ENCODE measurements around the gene SOAT1.

Gene SOAT1

DNA sequence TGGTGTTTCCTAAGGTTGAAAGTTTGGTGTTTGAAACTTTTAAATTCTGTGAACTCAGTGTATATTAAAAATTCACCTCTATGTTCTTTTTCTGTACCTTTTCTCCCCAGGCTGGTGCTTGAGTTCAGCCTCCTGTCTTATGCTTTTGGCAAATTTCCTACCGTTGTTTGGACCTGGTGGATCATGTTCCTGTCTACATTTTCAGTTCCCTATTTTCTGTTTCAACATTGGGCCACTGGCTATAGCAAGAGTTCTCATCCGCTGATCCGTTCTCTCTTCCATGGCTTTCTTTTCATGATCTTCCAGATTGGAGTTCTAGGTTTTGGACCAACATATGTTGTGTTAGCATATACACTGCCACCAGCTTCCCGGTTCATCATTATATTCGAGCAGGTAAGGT lies 47.3 kb downstream of the SOAT1 start:
- Histone ChIP-seq H3K4ac (ENCODE audit: low read length) (no peak overlapping the region), H2BK5ac (ENCODE audit: low read length) (no peak overlapping the region), H3K4me2 (ENCODE audit: insufficient read depth, low read length, poor library complexity, severe bottlenecking) (no peak overlapping the region)

DNA sequence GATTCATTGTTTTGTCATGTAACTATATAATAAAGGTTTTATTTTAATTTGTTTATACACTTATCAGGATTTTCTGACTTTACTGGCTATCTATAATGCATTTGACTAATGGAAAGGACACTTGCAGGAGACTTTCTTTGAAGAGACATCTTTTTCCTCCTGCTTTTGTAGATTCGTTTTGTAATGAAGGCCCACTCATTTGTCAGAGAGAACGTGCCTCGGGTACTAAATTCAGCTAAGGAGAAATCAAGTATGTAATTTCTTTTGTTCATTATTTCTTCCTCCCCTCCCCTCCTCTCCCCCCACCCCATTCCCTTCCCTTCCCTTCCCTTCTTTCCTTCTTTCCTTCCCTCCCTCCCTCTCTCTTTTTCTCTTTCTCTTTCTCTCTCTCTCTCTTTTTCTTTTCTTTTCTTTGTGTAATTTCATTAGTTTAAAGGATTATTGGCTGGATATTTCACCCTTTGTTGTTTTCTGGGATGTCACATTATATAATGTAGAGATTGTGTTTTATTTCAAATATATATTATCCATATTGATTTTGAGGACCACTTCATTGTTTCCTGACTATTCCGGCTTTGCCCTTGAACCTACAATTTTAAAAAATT lies 48.4 kb downstream of the SOAT1 start:
- WGBS, 2 donors (ENCODE audit: extremely low coverage in 2 of 2, insufficient read length in 2 of 2, insufficient replicate concordance in 1 of 2), result no CpG with 5 or more reads among the region's 4 CpGs
- no peak overlapping the region for H3K4me2 ChIP-seq (ENCODE audit: insufficient read depth, low read length, poor library complexity, severe bottlenecking)
- H2AK5ac ChIP-seq (ENCODE audit: low read depth, low read length), result no peak overlapping the region
- H3K18ac ChIP-seq (ENCODE audit: low read length), result no peak overlapping the region
- no peak overlapping the region for H2BK5ac ChIP-seq (ENCODE audit: low read length)
- no peaks in the 10 kb centered on the region for H3K4me1 ChIP-seq (ENCODE audit: control insufficient read depth in 2 of 2, insufficient read depth in 1 of 2, low read depth in 1 of 2, low read length in 2 of 2)
- no peak overlapping the region for H3K27ac ChIP-seq (replicated peaks; ENCODE audit: low read length)
- peaks cover 3 to 77% of the 10 kb centered on the region in 2 donors for H3K36me3 ChIP-seq (replicated peaks in 1 of 2; ENCODE audit: control insufficient read depth in 2 of 2, insufficient read depth in 2 of 2, low read length in 2 of 2)
- no peak overlapping the region for H2BK120ac ChIP-seq (ENCODE audit: low read depth, low read length)
- no peak overlapping the region for H3K23ac ChIP-seq (ENCODE audit: low read depth, low read length, poor library complexity)
- no peaks in the 10 kb centered on the region for H3K9me3 ChIP-seq (replicated peaks in 1 of 2; ENCODE audit: control insufficient read depth in 2 of 2, insufficient read depth in 1 of 2, low read depth in 1 of 2, low read length in 2 of 2)
- no peak overlapping the region for H3K4me3 ChIP-seq (ENCODE audit: low read length in 2 of 2)
- no peak overlapping the region for H3K14ac ChIP-seq (ENCODE audit: low read length)
- H2BK15ac ChIP-seq (ENCODE audit: low read length), result no peak overlapping the region
- H4K91ac ChIP-seq (ENCODE audit: low read depth, low read length, poor library complexity), result no peak overlapping the region
- no peaks in the 10 kb centered on the region for H3K79me1 ChIP-seq (ENCODE audit: low read depth, low read length)
- H3K27me3 ChIP-seq (ENCODE audit: control insufficient read depth in 3 of 3, insufficient read depth in 3 of 3, low read depth in 1 of 3, low read length in 3 of 3), result no peaks in the 10 kb centered on the region
- H4K8ac ChIP-seq (ENCODE audit: low read depth, low read length), result no peak overlapping the region
- DNase-seq (ENCODE audit: low spot score), result no peak
- no peak overlapping the region for H2AFZ ChIP-seq (ENCODE audit: low read length)
- no peak overlapping the region for H3K9ac ChIP-seq (ENCODE audit: low read depth, low read length, poor library complexity)
- H2BK12ac ChIP-seq (ENCODE audit: low read length), result no peak overlapping the region
- no peak overlapping the region for H3K4ac ChIP-seq (ENCODE audit: low read length)

More for the DNA sequence above, 47.3 kb downstream of the SOAT1 start:
- H3K4me1 ChIP-seq (ENCODE audit: control insufficient read depth in 2 of 2, insufficient read depth in 1 of 2, low read depth in 1 of 2, low read length in 2 of 2), result no peaks in the 10 kb centered on the region
- no CpG with 5 or more reads among the region's 5 CpGs for WGBS, 2 donors (ENCODE audit: extremely low coverage in 2 of 2, insufficient read length in 2 of 2, insufficient replicate concordance in 1 of 2)
- H2BK12ac ChIP-seq (ENCODE audit: low read length), result no peak overlapping the region
- H3K9ac ChIP-seq (ENCODE audit: low read depth, low read length, poor library complexity), result no peak overlapping the region
- no peak overlapping the region for H2AFZ ChIP-seq (ENCODE audit: low read length)
- no peak overlapping the region for H3K23ac ChIP-seq (ENCODE audit: low read depth, low read length, poor library complexity)
- no peak overlapping the region for H3K18ac ChIP-seq (ENCODE audit: low read length)
- H3K36me3 ChIP-seq (replicated peaks in 1 of 2; ENCODE audit: control insufficient read depth in 2 of 2, insufficient read depth in 2 of 2, low read length in 2 of 2), result peaks cover 3 to 71% of the 10 kb centered on the region in 2 donors
- no peak overlapping the region for H3K27ac ChIP-seq (replicated peaks; ENCODE audit: low read length)
- H2BK120ac ChIP-seq (ENCODE audit: low read depth, low read length), result no peak overlapping the region
- DNase-seq (ENCODE audit: low spot score), result no peak
- H3K27me3 ChIP-seq (ENCODE audit: control insufficient read depth in 3 of 3, insufficient read depth in 3 of 3, low read depth in 1 of 3, low read length in 3 of 3), result no peaks in the 10 kb centered on the region
- H4K8ac ChIP-seq (ENCODE audit: low read depth, low read length), result no peak overlapping the region
- H2AK5ac ChIP-seq (ENCODE audit: low read depth, low read length), result no peak overlapping the region
- no peak overlapping the region for H2BK15ac ChIP-seq (ENCODE audit: low read length)
- no peaks in the 10 kb centered on the region for H3K79me1 ChIP-seq (ENCODE audit: low read depth, low read length)
- H3K9me3 ChIP-seq (replicated peaks in 1 of 2; ENCODE audit: control insufficient read depth in 2 of 2, insufficient read depth in 1 of 2, low read depth in 1 of 2, low read length in 2 of 2), result no peaks in the 10 kb centered on the region
- no peak overlapping the region for H4K91ac ChIP-seq (ENCODE audit: low read depth, low read length, poor library complexity)
- H3K14ac ChIP-seq (ENCODE audit: low read length), result no peak overlapping the region
- H3K4me3 ChIP-seq (ENCODE audit: low read length in 2 of 2), result no peak overlapping the region

DNA sequence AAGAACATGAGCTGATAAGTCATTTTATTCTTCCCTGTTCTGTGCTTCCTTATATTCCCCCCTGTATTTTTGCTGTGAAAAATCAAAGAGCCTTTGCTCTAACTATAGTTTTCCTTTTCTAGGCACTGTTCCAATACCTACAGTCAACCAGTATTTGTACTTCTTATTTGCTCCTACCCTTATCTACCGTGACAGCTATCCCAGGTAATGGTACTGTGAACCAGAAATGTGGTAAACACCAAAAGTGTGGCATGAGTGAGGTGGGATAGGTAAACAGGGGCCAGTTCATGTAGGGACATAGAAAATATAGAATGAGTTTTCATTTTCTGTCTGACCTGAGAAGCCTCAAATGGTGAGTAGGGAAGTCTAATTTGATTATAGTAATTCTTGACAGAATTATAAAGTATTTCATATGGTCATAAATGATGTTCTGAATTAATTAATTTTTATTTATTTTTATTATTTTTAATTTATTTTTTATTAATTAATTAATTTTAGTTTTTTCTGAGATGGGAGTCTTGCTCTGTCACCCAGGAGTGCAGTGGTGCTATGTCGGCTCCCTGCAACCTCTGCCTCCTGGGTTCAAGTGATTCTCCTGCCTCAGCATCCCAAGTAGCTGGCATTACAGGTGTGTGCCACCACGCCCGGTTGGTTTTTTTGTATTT lies 49.3 kb downstream of the SOAT1 start:
- H3K79me1 ChIP-seq (ENCODE audit: low read depth, low read length), result no peaks in the 10 kb centered on the region
- no peak overlapping the region for H2BK12ac ChIP-seq (ENCODE audit: low read length)
- H3K14ac ChIP-seq (ENCODE audit: low read length), result no peak overlapping the region
- no peak overlapping the region for H3K9ac ChIP-seq (ENCODE audit: low read depth, low read length, poor library complexity)
- no peak overlapping the region for H2BK15ac ChIP-seq (ENCODE audit: low read length)
- H4K91ac ChIP-seq (ENCODE audit: low read depth, low read length, poor library complexity), result no peak overlapping the region
- no peak overlapping the region for H3K23ac ChIP-seq (ENCODE audit: low read depth, low read length, poor library complexity)
- no peak overlapping the region for H4K8ac ChIP-seq (ENCODE audit: low read depth, low read length)
- no peak overlapping the region for H3K4me2 ChIP-seq (ENCODE audit: insufficient read depth, low read length, poor library complexity, severe bottlenecking)
- no peak overlapping the region for H2AK5ac ChIP-seq (ENCODE audit: low read depth, low read length)
- H3K4me1 ChIP-seq (ENCODE audit: control insufficient read depth in 2 of 2, insufficient read depth in 1 of 2, low read depth in 1 of 2, low read length in 2 of 2), result no peaks in the 10 kb centered on the region
- H3K36me3 ChIP-seq (replicated peaks in 1 of 2; ENCODE audit: control insufficient read depth in 2 of 2, insufficient read depth in 2 of 2, low read length in 2 of 2), result peaks cover 3 to 80% of the 10 kb centered on the region in 2 donors
- H3K4ac ChIP-seq (ENCODE audit: low read length), result no peak overlapping the region
- WGBS, 2 donors (ENCODE audit: extremely low coverage in 2 of 2, insufficient read length in 2 of 2, insufficient replicate concordance in 1 of 2), result no CpG with 5 or more reads among the region's 4 CpGs
- no peak overlapping the region for H2BK120ac ChIP-seq (ENCODE audit: low read depth, low read length)
- H3K27me3 ChIP-seq (ENCODE audit: control insufficient read depth in 3 of 3, insufficient read depth in 3 of 3, low read depth in 1 of 3, low read length in 3 of 3), result no peaks in the 10 kb centered on the region
- no peak overlapping the region for H2AFZ ChIP-seq (ENCODE audit: low read length)
- no peaks in the 10 kb centered on the region for H3K9me3 ChIP-seq (replicated peaks in 1 of 2; ENCODE audit: control insufficient read depth in 2 of 2, insufficient read depth in 1 of 2, low read depth in 1 of 2, low read length in 2 of 2)
- no peak overlapping the region for H3K18ac ChIP-seq (ENCODE audit: low read length)
- no peak for DNase-seq (ENCODE audit: low spot score)
- no peak overlapping the region for H3K4me3 ChIP-seq (ENCODE audit: low read length in 2 of 2)
- no peak overlapping the region for H2BK5ac ChIP-seq (ENCODE audit: low read length)
- H3K27ac ChIP-seq (replicated peaks; ENCODE audit: low read length), result no peak overlapping the region

DNA sequence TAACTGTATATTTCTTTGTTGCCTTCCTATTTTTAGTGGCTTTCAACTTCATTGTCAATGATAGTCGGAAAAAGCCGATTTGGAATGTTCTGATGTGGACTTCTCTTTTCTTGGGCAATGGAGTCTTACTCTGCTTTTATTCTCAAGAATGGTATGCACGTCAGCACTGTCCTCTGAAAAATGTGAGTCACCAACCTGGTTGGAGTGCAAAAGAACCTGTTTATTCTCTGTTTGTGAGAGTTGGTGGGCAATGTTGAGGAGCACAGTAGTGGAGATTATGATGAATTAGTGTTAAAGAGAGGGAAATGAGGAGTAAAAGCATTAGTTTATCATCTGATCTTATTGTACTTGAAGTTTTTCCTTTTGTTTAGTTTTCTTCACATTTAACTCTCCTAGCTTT lies 57.7 kb downstream of the SOAT1 start:
- H3K4me3 ChIP-seq (ENCODE audit: low read length in 2 of 2), result no peak overlapping the region
- no peaks in the 10 kb centered on the region for H3K79me1 ChIP-seq (ENCODE audit: low read depth, low read length)
- H2BK5ac ChIP-seq (ENCODE audit: low read length), result no peak overlapping the region

More for the DNA sequence above, 57.7 kb downstream of the SOAT1 start:
- no peaks in the 10 kb centered on the region for H3K9me3 ChIP-seq (replicated peaks in 1 of 2; ENCODE audit: control insufficient read depth in 2 of 2, insufficient read depth in 1 of 2, low read depth in 1 of 2, low read length in 2 of 2)
- no peak overlapping the region for H2BK12ac ChIP-seq (ENCODE audit: low read length)
- peaks cover 0 to 79% of the 10 kb centered on the region in 2 donors for H3K36me3 ChIP-seq (replicated peaks in 1 of 2; ENCODE audit: control insufficient read depth in 2 of 2, insufficient read depth in 2 of 2, low read length in 2 of 2)
- no peak for DNase-seq (ENCODE audit: low spot score)
- no peak overlapping the region for H3K14ac ChIP-seq (ENCODE audit: low read length)
- H4K8ac ChIP-seq (ENCODE audit: low read depth, low read length), result no peak overlapping the region
- H3K23ac ChIP-seq (ENCODE audit: low read depth, low read length, poor library complexity), result no peak overlapping the region
- H3K27me3 ChIP-seq (ENCODE audit: control insufficient read depth in 3 of 3, insufficient read depth in 3 of 3, low read depth in 1 of 3, low read length in 3 of 3), result no peaks in the 10 kb centered on the region
- H2BK120ac ChIP-seq (ENCODE audit: low read depth, low read length), result no peak overlapping the region
- H2BK15ac ChIP-seq (ENCODE audit: low read length), result no peak overlapping the region
- no CpG with 5 or more reads among the region's 3 CpGs for WGBS, 2 donors (ENCODE audit: extremely low coverage in 2 of 2, insufficient read length in 2 of 2, insufficient replicate concordance in 1 of 2)
- H3K4ac ChIP-seq (ENCODE audit: low read length), result no peak overlapping the region
- H3K4me1 ChIP-seq (ENCODE audit: control insufficient read depth in 2 of 2, insufficient read depth in 1 of 2, low read depth in 1 of 2, low read length in 2 of 2), result no peaks in the 10 kb centered on the region
- H4K91ac ChIP-seq (ENCODE audit: low read depth, low read length, poor library complexity), result no peak overlapping the region
- no peak overlapping the region for H3K4me2 ChIP-seq (ENCODE audit: insufficient read depth, low read length, poor library complexity, severe bottlenecking)
- H3K18ac ChIP-seq (ENCODE audit: low read length), result no peak overlapping the region
- H3K27ac ChIP-seq (replicated peaks; ENCODE audit: low read length), result no peak overlapping the region
- no peak overlapping the region for H2AK5ac ChIP-seq (ENCODE audit: low read depth, low read length)
- no peak overlapping the region for H2AFZ ChIP-seq (ENCODE audit: low read length)
- H3K9ac ChIP-seq (ENCODE audit: low read depth, low read length, poor library complexity), result no peak overlapping the region

Data from neuronal stem cell (in vitro differentiated cells).